ENCODE data around the gene GPS1.

DNA sequence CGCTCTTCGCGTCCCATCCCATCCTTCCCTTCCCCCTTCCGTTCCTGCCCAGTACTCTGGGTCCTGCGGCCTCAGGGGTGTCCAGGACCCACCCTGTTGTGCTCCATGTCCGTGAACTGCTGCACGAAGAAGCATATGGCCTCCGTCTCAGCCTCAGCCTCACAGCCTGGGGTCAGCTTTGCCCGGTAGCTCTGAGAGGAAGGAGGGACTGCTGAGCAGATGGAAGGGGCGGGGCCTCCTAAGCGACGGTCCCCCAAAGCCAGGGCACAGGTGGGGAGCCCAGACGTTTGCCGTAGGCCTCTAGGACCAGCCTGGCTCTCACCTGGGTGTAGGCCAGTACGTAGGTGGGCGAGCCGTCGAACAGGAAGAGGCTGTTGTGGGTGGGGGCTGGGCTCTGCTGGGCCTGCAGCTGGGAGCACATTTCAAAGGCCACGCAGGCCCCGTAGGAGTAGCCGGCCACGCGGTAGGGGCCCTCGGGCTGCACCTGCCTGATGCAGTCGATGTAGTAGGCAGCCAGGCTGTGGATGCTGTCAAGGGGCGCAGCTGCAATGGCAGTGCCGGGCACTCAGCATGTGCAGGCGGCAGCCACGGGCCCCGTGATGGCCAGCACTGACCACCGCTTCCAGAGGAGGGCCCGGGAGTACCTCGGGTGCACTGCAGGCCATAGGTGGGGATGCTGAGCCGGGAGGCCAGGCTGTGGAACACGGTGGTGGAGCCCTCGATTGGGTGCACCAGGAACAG, 28.5 kb downstream of the GPS1 start:
- TF ChIP-seq CTCF (IDR thresholded peaks at IDR 0.05) (no peak), POLR2AphosphoS5 (IDR thresholded peaks at IDR 0.05) (no peak), POLR2A (IDR thresholded peaks at IDR 0.05) (no peak)
